Adrenal gland (tissue), 5 donors: ENCODE measurements around the gene LMCD1.

Source experiments
- POLR2A ChIP-seq, 2 donors: fragments of 450-650 bp; IDR thresholded peaks; one replicate each; pipeline ENCODE4 v1.6.1; 2017; ENCODE audit warnings: antibody characterized with exemption in 2 of 2, mild to moderate bottlenecking in 2 of 2, moderate library complexity in 1 of 2
- TF ChIP-seq, protein P1 (sequence below), 6 experiments: fragments of 450-650 bp in 4 of 6; fragments of 200-600 bp in 2 of 6; sonication (generic) in 1 of 6; IDR thresholded peaks; 1 replicate in 5 of 6; 2 replicates in 1 of 6; pipeline versions ENCODE4 v1.5.1 to v1.8.0; 2016 to 2021; ENCODE audit warnings: antibody characterized with exemption in 6 of 6, mild to moderate bottlenecking in 2 of 6, moderate library complexity in 1 of 6
- donor health status: DM: no; HTN: no; CAD: no.

DNA sequence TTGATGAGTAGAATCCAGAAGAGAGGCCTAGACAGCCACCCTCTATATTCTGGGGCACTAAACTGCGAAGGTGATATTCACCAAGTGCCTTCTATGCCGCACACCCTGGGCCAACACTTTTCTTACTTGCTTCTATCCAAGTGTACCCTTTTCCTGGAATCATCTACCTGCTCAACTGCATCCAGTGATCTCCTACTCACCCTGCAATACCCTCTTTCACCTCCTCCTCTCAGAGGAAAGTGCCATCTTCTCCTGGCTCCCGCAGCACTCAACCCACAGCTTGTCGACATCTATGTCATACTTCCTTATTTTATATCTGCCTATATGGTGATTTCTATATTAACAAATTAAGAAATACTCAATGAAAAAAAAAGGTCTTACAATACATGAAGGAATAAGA lies 28.6 kb upstream of the LMCD1 start:
- TF ChIP-seq, protein P1, sequence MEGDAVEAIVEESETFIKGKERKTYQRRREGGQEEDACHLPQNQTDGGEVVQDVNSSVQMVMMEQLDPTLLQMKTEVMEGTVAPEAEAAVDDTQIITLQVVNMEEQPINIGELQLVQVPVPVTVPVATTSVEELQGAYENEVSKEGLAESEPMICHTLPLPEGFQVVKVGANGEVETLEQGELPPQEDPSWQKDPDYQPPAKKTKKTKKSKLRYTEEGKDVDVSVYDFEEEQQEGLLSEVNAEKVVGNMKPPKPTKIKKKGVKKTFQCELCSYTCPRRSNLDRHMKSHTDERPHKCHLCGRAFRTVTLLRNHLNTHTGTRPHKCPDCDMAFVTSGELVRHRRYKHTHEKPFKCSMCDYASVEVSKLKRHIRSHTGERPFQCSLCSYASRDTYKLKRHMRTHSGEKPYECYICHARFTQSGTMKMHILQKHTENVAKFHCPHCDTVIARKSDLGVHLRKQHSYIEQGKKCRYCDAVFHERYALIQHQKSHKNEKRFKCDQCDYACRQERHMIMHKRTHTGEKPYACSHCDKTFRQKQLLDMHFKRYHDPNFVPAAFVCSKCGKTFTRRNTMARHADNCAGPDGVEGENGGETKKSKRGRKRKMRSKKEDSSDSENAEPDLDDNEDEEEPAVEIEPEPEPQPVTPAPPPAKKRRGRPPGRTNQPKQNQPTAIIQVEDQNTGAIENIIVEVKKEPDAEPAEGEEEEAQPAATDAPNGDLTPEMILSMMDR (IDR thresholded peaks at IDR 0.05): no peak
- TF ChIP-seq POLR2A (IDR thresholded peaks at IDR 0.05): no peak
